HepG2 (cell line): ENCODE results near the gene GRM8.

Source experiments
- FOSL2 ChIP-seq: sonication (generic); formaldehyde crosslinking; IDR thresholded peaks from 2 replicates; pipeline ENCODE4 v1.4.0; 2020; ENCODE audit warnings: missing genetic modification reagents
- FOXK2 ChIP-seq: fragments of 450-650 bp; IDR thresholded peaks from 2 replicates; pipeline ENCODE4 v1.6.1; 2016
- HMGA1 ChIP-seq: sonication (generic); formaldehyde crosslinking; conservative IDR thresholded peaks from 2 replicates; pipeline ENCODE4 v1.4.0; 2020; ENCODE audit warnings: missing genetic modification reagents
- NCOA5 ChIP-seq: sonication (generic); formaldehyde crosslinking; IDR thresholded peaks from 2 replicates; pipeline ENCODE4 v1.4.0; 2020; ENCODE audit warnings: missing genetic modification reagents
- RCOR2 ChIP-seq: IDR thresholded peaks from 2 replicates; pipeline ENCODE4 v1.6.1; 2016; ENCODE audit warnings: missing biosample characterization, missing genetic modification reagents
- ZNF670 ChIP-seq: sonication (generic); formaldehyde crosslinking; IDR thresholded peaks from 2 replicates; pipeline ENCODE4 v1.8.0; 2022; ENCODE audit warnings: mild to moderate bottlenecking, missing genetic modification reagents, borderline replicate concordance
- TF ChIP-seq, protein P1 (sequence below): sonication (generic); formaldehyde crosslinking; IDR thresholded peaks from 2 replicates; pipeline ENCODE4 v1.9.0; 2021; ENCODE audit warnings: missing genetic modification reagents, borderline replicate concordance
- TF ChIP-seq, protein P2 (sequence below), 2 experiments: sonication (generic) in 1 of 2; formaldehyde crosslinking in 1 of 2; IDR thresholded peaks; 2 replicates each; pipeline versions ENCODE4 v1.5.1 to v1.6.1; 2011 to 2020; ENCODE audit warnings: borderline replicate concordance in 1 of 2, low read depth in 1 of 2, low read length in 1 of 2, mild to moderate bottlenecking in 1 of 2, missing genetic modification reagents in 1 of 2, moderate library complexity in 1 of 2

DNA sequence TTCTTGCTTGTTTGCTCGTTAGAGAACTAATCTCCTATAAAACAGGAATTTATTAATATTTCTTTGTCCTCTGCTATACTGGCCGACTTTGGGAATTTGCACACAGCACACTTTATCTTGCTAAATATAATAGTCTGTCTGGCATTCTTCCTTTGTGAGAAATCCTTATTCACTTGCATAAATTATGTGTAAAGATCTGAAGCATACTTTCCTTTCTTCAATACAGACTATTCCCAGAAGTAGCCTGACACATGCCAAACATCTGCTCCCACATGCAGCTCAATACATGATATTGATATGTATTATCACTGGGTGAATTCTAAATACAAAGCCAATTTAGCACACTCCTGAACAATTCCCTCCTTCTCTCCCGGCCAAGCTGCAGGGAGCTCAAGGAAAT is 273.9 kb downstream of the GRM8 start:
- TF ChIP-seq FOXK2: no peak
- TF ChIP-seq RCOR2 (CRISPR knock-in tag): no peak
- TF ChIP-seq FOSL2: no peak
- no peak for TF ChIP-seq ZNF670 (CRISPR knock-in tag)
- TF ChIP-seq, protein P1, sequence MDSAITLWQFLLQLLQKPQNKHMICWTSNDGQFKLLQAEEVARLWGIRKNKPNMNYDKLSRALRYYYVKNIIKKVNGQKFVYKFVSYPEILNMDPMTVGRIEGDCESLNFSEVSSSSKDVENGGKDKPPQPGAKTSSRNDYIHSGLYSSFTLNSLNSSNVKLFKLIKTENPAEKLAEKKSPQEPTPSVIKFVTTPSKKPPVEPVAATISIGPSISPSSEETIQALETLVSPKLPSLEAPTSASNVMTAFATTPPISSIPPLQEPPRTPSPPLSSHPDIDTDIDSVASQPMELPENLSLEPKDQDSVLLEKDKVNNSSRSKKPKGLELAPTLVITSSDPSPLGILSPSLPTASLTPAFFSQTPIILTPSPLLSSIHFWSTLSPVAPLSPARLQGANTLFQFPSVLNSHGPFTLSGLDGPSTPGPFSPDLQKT (CRISPR knock-in tag): no peak
- TF ChIP-seq HMGA1 (CRISPR knock-in tag): no peak
- TF ChIP-seq NCOA5: no peak
- TF ChIP-seq, protein P2, sequence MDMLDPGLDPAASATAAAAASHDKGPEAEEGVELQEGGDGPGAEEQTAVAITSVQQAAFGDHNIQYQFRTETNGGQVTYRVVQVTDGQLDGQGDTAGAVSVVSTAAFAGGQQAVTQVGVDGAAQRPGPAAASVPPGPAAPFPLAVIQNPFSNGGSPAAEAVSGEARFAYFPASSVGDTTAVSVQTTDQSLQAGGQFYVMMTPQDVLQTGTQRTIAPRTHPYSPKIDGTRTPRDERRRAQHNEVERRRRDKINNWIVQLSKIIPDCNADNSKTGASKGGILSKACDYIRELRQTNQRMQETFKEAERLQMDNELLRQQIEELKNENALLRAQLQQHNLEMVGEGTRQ (IDR thresholded peaks at IDR 0.05; ENCODE audit: low read depth, low read length): no peak
- TF ChIP-seq, protein P2 (CRISPR knock-in tag; IDR thresholded peaks at IDR 0.05; ENCODE audit: borderline replicate concordance): no peak
